ENCODE measurements around the gene GALNS.

The GALNS gene

DNA sequence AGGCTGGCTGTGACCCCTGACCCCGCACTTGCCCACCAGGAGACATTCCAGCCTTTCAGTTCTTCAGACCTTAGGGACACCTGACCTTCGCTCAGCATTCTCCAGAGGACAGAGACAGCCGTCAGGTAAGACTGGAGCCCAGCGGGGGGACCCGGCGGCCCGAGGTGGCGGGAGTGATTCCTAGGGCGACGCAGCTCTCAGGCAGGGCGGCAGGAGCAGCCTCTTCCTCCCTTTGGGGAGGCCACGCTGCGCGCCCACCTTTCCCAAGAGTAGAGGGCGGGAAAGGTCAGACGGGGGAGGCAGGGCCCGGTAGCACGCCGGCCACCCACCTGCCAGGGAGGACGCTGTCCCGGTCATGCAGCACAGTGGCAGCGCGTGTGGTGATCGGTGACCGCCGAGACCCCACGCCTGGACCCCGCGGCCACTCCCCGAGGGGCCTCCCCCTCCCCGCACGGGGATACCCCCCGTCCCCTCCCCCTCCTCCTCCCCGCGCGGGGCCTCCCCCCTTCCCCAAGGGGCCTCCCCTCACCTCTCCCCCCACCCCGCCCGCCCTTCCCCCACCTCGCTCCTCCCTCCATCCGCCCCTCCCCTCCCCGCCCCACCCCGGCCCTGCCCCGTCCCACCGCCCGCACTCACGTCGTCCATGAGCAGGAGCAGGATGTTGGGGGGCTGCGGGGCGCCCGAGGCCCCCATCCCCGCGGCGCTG lies 472 bp downstream of the GALNS start:
- peak; percentile 8 for DNase-seq (ENCODE audit: low read depth)

DNA sequence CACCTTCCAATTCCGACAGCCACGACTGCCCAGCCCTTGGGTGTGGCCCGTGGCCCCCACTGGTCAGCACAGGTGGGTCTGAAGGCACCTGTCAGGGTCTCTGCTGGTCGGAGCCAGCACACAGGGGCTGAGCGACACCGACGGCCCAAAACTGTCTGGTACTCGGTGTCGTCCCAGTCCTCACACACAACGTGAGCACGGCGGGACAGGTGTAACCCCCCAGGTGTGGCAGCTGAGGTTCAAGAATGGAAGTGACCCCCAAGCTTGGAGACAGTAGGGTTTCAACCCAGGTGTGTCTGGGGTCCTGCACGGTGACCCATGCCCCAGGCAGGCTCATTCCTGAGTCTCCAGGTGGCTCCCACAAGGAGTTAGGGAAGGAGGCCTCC lies 1.0 kb downstream of the GALNS start:
- no peak for DNase-seq (ENCODE audit: low read depth)

DNA sequence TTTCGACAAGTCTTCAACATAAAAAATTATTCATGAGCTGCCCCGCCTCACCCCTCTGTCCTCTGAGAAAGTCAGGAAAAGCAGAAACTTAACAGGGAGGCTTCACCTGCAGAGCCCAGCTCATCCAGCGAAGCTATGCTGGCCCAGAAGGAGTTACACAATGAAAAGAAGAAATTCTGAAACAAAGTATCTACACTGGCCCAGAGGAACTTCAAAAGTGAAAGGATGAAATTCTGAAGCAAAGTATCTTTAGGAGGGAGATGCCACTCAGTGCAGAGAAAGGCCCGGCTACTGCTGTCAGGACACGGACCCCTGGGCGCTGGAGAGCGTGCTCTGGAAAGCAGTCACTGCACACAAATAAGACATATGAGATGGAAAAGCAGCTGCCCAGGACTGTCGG lies 1.6 kb downstream of the GALNS start:
- DNase-seq (ENCODE audit: low read depth): no peak

DNA sequence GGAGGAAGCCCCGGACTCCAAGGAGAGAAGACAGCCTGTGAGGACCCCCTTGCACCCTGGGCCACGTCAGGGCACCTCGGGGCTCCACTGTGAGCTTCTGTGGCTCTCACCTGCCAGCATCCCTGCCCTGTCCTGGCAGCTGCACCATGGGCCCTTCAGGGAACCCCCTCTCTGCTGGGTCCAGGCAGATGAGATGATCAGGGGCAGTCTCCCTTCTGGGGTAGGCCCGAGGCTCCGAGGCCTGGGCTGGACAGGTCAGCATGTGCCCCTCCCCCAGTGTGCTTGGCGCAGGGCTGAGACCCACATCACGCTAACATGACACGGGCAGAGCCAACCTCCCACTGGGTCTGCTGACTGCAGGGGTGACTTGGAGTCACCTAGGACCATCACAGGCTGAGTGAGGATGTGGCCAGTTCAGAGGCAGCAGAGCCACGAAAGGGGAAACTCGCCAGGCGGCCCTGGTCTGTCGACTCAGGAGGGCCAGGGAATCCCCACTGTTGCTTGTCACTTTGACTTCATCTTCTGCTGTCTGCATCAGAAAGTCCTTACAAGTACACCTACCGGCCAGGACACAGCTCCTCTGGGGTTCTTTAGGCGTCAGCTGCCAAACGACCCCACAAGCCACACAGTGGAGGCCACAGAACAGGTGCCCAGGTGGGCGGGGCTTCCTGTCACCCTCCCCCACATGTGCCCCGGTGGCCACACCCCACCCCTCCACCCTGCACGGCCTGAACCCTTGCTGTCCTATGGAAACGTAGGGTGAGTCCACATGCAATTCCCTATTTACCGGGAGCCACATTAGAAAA lies 2.2 kb downstream of the GALNS start:
- no peak for DNase-seq (ENCODE audit: low read depth)

- DNase-seq (ENCODE audit: low read depth): no peak
Measured at GRCh38 chr16:88853325-88853941, 3.3 kb downstream of the GALNS start.

DNA sequence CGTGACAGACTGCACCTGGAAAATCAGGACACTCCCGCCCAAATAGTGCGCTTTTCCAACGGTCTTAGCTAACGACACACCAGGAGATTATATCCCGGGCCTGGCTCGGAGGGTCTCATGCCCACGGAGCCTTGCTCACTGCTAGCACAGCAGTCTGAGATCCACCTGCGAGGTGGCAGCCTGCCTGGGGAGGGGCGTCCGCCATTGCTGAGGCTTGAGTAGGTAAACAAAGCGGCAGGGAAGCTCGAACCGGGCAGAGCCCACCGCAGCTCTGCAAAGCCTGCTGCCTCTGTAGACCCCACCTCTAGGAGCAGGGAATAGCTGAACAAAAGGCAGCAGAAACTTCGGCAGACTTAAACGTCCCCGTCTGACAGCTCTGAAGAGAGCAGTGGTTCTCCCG lies 5.1 kb downstream of the GALNS start:
- DNase-seq (ENCODE audit: low read depth): no peak

GRCh38 chr16:88850531-88851199 lies 6.1 kb downstream of the GALNS start:
- no peak for DNase-seq (ENCODE audit: low read depth)

- no peak for DNase-seq (ENCODE audit: low read depth)
Measured at GRCh38 chr16:88848557-88848956, 8.2 kb downstream of the GALNS start.

GRCh38 chr16:88847654-88848053 lies 9.1 kb downstream of the GALNS start:
- no peak for DNase-seq (ENCODE audit: low read depth)

- DNase-seq (ENCODE audit: low read depth): no peak
Measured at GRCh38 chr16:88846088-88846487, 10.7 kb downstream of the GALNS start.

DNA sequence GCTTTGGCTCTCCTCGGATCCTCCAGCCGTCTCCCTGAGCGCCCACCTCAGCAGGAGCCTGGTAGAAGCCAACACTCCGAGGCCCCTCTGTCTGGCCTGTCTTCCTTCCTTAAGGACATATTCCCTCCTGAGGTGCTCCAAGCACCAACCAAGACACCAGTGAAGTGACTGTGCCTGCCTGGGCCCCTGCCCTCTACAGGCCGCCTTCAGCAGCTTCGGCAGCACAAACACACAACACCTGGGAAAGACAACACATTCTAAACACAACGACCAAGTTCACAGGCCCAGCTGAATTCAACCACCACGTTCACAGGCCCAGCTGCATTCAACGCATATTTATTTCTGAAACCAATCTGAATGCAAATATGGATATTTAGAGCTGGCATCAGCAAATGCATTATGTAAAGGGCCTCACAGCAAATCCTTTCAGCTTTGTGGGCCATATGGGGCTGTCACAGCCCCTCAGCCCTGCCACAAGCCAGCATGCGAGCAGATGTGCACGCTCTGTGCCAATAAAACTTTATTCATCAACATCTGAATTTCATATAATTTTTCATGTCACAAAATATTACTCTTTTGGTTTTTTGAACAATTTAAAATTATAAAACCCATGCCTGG lies 12.2 kb downstream of the GALNS start:
- DNase-seq (ENCODE audit: low read depth): no peak

DNA sequence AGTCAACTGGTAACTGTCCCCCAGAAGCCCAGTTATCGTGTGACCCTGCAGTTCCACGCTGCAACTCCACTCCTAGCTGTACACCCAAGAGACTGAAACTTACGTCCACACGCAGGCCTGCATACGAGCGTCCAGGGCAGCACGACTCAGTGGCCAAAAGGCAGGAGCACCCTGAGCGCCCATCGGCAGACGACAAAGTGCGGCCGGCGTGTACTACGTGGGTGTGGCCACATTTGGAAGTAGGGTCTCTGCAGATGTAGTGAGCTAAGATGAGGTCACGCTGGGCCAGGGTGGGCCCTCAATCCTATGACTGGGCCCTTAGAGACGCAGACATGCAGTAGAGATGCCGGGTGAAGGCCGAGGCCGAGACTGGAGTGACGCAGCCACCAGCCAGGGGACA lies 13.5 kb downstream of the GALNS start:
- DNase-seq (ENCODE audit: low read depth): no peak

GRCh38 chr16:88842806-88843205 lies 13.9 kb downstream of the GALNS start:
- DNase-seq (ENCODE audit: low read depth): no peak

DNA sequence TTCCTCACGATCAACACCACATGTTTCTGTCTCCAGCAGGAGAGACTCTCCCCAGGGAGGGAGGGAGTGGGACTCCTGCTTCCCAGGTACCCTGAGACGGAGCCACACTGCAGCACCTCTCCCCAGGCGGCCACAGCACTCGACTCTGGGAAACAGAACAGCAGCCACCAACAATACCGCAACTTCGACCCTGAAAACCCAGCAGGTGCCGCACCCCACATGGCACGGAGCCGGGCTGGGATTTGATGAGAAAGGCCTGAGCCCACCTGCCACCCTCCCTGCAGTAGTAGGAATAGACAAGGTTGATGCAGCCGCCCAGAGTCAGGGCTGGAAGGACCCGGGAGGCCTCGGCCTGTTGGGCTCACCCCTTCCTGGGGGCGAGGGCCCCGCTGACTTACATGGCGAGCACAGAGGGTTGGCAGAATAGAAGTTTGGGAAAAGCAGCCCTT lies 14.4 kb downstream of the GALNS start:
- DNase-seq (ENCODE audit: low read depth): no peak

DNA sequence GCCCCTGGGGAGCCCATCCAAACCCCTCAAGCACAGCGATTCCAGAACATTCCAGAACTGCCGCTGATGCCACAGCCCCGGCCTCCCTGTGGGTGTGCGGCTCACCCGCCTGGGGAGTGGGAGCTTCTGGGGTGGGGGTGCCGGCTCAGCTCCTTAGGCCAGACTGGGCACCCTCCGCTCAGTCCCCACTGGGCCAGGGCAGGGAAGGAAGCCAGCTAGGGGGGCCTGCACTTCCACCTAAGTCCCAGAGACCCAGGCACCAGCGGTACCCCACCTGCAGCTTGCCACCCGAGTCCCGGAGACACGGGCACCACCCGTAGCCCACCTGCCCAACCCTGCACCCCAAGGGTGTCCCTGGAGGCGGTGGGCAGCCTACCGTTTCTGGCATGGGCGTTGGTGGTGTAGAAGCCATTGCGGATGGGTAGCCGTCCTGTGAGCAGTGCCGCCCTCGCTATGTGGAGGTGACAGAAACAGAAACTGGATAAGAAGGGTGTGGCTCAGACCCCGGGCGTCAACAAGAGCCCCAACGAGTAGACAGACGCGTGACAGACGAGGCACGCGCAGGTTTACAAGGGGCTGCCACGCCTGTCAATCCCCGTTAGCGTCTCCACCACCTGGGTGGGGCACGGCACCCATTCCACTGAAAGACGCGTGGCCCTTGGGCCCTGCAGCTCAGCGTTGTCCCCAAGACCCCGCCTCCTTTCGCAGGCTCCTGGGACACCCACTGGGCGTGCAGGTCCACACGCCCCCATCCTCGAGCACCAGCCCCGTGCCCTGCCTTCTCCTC lies 15.0 kb downstream of the GALNS start:
- DNase-seq (ENCODE audit: low read depth): no peak

DNA sequence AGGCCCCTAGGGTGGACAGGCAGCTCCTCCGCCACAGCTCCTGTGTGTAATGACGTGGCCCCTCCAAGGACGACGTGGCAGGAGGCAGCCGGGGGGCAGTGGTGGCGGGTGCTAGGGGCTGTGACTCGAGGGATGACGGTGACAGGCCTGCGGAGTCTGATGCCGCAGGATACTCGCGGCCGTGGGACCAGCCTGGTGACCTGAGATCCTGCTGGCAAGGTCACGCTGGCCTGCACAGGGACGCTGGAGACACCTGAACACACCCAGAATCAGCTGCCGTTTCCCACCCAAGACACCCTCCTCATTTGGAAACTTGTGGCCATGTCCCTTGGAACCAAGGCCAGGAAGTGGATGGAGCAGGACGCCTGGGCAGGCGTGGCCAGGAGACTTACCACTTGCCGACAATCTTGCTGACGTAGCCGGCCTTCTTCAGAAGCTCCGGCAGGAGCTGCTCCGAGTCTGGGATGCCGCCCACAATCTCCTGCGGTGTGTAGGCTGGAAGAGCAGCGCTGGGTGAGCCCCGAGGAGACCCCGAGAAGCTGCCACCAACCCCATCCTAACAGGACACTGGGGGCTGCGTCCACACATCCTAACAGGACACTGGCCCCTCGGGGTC lies 16.0 kb downstream of the GALNS start:
- no peak for DNase-seq (ENCODE audit: low read depth)

- DNase-seq (ENCODE audit: low read depth): no peak
Measured at GRCh38 chr16:88839745-88840599, 16.8 kb downstream of the GALNS start.

- no peak for DNase-seq (ENCODE audit: low read depth)
Measured at GRCh38 chr16:88839026-88839529, 17.7 kb downstream of the GALNS start.

- DNase-seq (ENCODE audit: low read depth): no peak
Measured at GRCh38 chr16:88838566-88838965, 18.2 kb downstream of the GALNS start.

DNA sequence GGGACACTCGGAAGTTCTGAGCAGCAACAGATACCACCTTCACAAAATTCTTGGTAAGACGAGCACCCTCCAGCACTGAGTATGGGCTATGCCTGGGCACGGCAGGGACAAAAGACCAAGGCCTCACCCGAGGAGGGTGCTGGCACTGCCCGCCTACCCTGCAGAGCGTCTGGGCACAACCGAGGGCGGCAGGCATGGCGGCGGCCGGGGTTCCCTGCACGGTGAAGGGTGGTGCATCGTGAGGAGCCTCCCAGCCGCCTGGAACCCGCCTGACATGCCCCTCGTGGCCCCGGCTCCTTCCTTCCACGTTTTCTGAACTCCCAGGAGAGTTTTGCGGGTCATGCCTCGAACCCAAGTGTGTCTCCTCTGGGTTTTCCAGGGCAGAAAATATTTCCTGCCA lies 18.9 kb downstream of the GALNS start:
- no peak for DNase-seq (ENCODE audit: low read depth)
